ENCODE data around the gene CIB1. TPM values are rescaled to one million over a fixed set of nuclear protein-coding genes. Genes with fewer than 3 reads are reported as not detected.

The CIB1 gene
- total and polyA plus RNA-seq, 10 of the 15 experiments (the other 5 are each of a cell fraction or from before 2014, with no cell fraction given), result 10.8 to 155 (median 81.9) TPM

- no peak for TF ChIP-seq TARDBP (IDR thresholded peaks at IDR 0.05; ENCODE audit: borderline replicate concordance)
- TF ChIP-seq, protein P1, sequence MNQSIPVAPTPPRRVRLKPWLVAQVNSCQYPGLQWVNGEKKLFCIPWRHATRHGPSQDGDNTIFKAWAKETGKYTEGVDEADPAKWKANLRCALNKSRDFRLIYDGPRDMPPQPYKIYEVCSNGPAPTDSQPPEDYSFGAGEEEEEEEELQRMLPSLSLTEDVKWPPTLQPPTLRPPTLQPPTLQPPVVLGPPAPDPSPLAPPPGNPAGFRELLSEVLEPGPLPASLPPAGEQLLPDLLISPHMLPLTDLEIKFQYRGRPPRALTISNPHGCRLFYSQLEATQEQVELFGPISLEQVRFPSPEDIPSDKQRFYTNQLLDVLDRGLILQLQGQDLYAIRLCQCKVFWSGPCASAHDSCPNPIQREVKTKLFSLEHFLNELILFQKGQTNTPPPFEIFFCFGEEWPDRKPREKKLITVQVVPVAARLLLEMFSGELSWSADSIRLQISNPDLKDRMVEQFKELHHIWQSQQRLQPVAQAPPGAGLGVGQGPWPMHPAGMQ (IDR thresholded peaks at IDR 0.05; ENCODE audit: borderline replicate concordance), result no peak
- FAIRE-seq, result no peak
- Histone ChIP-seq H3K27ac (ENCODE audit: control insufficient read depth, insufficient read depth) (peak overlapping the region; percentile 65; the same call in 1 of the 2 replicates), H3K9ac (ENCODE audit: control insufficient read depth, insufficient read depth, low read length) (no peak overlapping the region), H3K79me2 (ENCODE audit: control insufficient read depth, insufficient read depth, low read length) (peaks cover 8% of the 10 kb centered on the region; the same call in 1 of the 2 replicates), H2AFZ (ENCODE audit: control insufficient read depth, low read depth, low read length) (no peak overlapping the region), H3K9me3 (replicated peaks; ENCODE audit: control insufficient read depth, insufficient read depth, low read length) (no peaks in the 10 kb centered on the region), H4K20me1 (ENCODE audit: control insufficient read depth, insufficient read depth) (no peaks in the 10 kb centered on the region), H3K27me3 (replicated peaks in 1 of 2; ENCODE audit: control insufficient read depth in 2 of 2, insufficient read depth in 2 of 2, low read length in 1 of 2) (no peaks in the 10 kb centered on the region), H3K4me2 (ENCODE audit: control insufficient read depth, insufficient read depth) (no peak overlapping the region), H3K4me1 (ENCODE audit: control insufficient read depth, insufficient read depth, low read length) (peaks cover 41% of the 10 kb centered on the region), H3K36me3 (ENCODE audit: control insufficient read depth in 2 of 2, insufficient read depth in 2 of 2, low read length in 1 of 2) (0 out of 4 replicates have a peak, but pooled peaks cover 0 to 2% of the 10 kb centered on the region in 2 experiments), H3K4me3 (no peak overlapping the region)
- ChIA-PET SMC1A (ENCODE audit: uncharacterized antibody, unreplicated experiment) (interaction anchor here (0.7 to 5.3 kb wide), 10 partner anchors 11 to 97 kb away, joined by 3 to 47 read pairs (median 4); partner anchors contain the start of genes CIB1, GDPGP1 and SEMA4B), CTCF (interaction anchor here (1.0 to 4.1 kb wide), 10 partner anchors 9 to 43 kb away, joined by 3 to 22 read pairs (median 4); partner anchors contain the start of gene SEMA4B), RAD21 (ENCODE audit: unreplicated experiment) (interaction anchor here (0.9 to 3.3 kb wide), 7 partner anchors 12 to 198 kb away, joined by 3 to 30 read pairs (median 4); partner anchors contain the start of genes IQGAP1 and SEMA4B), POLR2A (interaction anchor here (0.6 to 6.0 kb wide), 8 partner anchors 9 to 76 kb away, joined by 3 to 101 read pairs (median 5); partner anchors contain the start of genes CIB1, GDPGP1 and SEMA4B)
- intact Hi-C loops (cut with micrococcal nuclease; ENCODE audit: unreplicated experiment), result loop anchor here (5.0 kb wide), 1 partner anchor 42 kb away; the partner anchor contains the start of genes CIB1 and GDPGP1
- no peak for ATAC-seq
- whole genome bisulfite sequencing (ENCODE audit: insufficient coverage, insufficient replicate concordance, low lambda C conversion rate, missing lambda C conversion rate), result 74% methylated on average over 10 of the region's 10 CpGs
- in situ Hi-C loops (cut with MboI), result no loop called here
- DNase-seq (ENCODE audit: low read depth, low spot score), result no peak
- no TSS peak for BruUV-seq (replicated peaks)
Observed at GRCh38 chr15:90189781-90190467, 43.8 kb downstream of the CIB1 start.
